ENCODE results near the gene SHROOM2. TPM values are rescaled to one million over a fixed set of nuclear protein-coding genes. Genes with fewer than 3 reads are reported as not detected.

The SHROOM2 gene
- total RNA-seq, 2 donors from 2014 or later = 14.4 to 15.4 TPM

GRCh38 chrX:9880870-9881269, 94.6 kb downstream of the SHROOM2 start:
- no peak overlapping the region for H3K27ac ChIP-seq (ENCODE audit: low read depth, low read length)
- peaks cover 60% of the 10 kb centered on the region for H3K9me3 Mint-ChIP-seq
- H3K9ac ChIP-seq (ENCODE audit: extremely low read depth, low read length, poor library complexity, severe bottlenecking) = no peak overlapping the region
- H3K27me3 ChIP-seq (ENCODE audit: control insufficient read depth, insufficient read depth, low read length, poor library complexity, severe bottlenecking) = no peaks in the 10 kb centered on the region
- no peak for DNase-seq
- no peaks in the 10 kb centered on the region for H3K27me3 Mint-ChIP-seq (ENCODE audit: insufficient read depth)
- 80 to 93% methylated on average over 1 to 6 of the region's 7 CpGs for WGBS, 2 experiments (ENCODE audit: insufficient coverage in 1 of 2, insufficient read length in 1 of 2)
- no peak overlapping the region for H3K4me3 Mint-ChIP-seq
- H3K9me3 ChIP-seq (ENCODE audit: control insufficient read depth, low read length) = no peaks in the 10 kb centered on the region
- H3K36me3 Mint-ChIP-seq (ENCODE audit: low read depth) = peaks cover 6% of the 10 kb centered on the region
- H3K4me3 ChIP-seq (ENCODE audit: low read length) = no peak overlapping the region
- H3K36me3 ChIP-seq (ENCODE audit: control insufficient read depth, insufficient read depth, low read length) = no peaks in the 10 kb centered on the region
- TF ChIP-seq, protein P1, sequence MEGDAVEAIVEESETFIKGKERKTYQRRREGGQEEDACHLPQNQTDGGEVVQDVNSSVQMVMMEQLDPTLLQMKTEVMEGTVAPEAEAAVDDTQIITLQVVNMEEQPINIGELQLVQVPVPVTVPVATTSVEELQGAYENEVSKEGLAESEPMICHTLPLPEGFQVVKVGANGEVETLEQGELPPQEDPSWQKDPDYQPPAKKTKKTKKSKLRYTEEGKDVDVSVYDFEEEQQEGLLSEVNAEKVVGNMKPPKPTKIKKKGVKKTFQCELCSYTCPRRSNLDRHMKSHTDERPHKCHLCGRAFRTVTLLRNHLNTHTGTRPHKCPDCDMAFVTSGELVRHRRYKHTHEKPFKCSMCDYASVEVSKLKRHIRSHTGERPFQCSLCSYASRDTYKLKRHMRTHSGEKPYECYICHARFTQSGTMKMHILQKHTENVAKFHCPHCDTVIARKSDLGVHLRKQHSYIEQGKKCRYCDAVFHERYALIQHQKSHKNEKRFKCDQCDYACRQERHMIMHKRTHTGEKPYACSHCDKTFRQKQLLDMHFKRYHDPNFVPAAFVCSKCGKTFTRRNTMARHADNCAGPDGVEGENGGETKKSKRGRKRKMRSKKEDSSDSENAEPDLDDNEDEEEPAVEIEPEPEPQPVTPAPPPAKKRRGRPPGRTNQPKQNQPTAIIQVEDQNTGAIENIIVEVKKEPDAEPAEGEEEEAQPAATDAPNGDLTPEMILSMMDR (conservative IDR thresholded peaks at IDR 0.05) = no peak
- no peaks in the 10 kb centered on the region for H3K4me1 ChIP-seq (ENCODE audit: control insufficient read depth, insufficient read depth, low read length)
- H3K4me1 Mint-ChIP-seq = peaks cover 11% of the 10 kb centered on the region
- no peak overlapping the region for H3K27ac Mint-ChIP-seq

DNA sequence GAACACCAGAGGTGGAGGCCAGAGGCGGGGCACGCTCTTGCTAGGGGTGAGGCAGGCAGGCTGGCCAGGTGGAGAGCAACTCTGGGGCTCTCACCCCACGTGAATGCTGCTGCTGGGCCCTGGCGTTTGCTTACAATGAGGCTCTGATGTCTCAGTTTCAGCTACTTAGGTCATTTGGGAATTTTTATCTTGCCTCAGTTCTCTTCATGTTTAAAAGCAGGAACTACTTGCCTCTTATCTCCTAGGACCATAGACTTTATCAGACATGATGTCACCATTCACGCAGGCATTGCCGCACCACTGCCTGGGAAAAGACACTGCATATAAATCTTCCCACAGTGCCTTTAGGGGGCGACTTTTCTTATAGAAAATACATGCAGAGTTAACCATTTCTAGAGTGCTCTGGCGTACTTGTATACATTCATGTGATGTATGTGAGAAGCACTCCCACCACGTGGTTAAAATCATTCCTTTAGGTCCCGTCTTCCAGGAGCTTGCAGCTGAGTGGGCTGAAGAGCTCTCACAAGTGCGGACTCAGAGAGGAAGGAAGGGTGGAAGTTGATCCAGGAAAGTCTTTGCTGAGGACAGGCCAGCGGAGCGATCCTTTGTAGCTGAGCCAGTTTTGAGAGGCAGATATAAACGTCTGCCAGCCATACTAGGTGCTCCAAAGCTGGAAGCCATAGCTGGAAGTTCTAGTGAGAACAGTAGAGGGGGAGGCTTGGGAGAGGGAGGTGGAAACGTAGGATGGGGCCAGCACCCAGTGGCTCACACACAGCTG, 96.6 kb downstream of the SHROOM2 start:
- Mint-ChIP-seq H3K4me3 (no peak overlapping the region), H3K27ac (peak overlapping the region; percentile 68), H3K9me3 (peaks cover 60% of the 10 kb centered on the region), H3K27me3 (ENCODE audit: insufficient read depth) (no peaks in the 10 kb centered on the region), H3K36me3 (ENCODE audit: low read depth) (peaks cover 13% of the 10 kb centered on the region), H3K4me1 (peaks cover 9% of the 10 kb centered on the region)
- no peak overlapping the region for H3K9ac ChIP-seq (ENCODE audit: extremely low read depth, low read length, poor library complexity, severe bottlenecking)
- no peak for DNase-seq
- H3K4me3 ChIP-seq (ENCODE audit: low read length) = no peak overlapping the region
- H3K27ac ChIP-seq (ENCODE audit: low read depth, low read length) = no peak overlapping the region
- no peaks in the 10 kb centered on the region for H3K9me3 ChIP-seq (ENCODE audit: control insufficient read depth, low read length)
- no peaks in the 10 kb centered on the region for H3K36me3 ChIP-seq (ENCODE audit: control insufficient read depth, insufficient read depth, low read length)
- no peaks in the 10 kb centered on the region for H3K27me3 ChIP-seq (ENCODE audit: control insufficient read depth, insufficient read depth, low read length, poor library complexity, severe bottlenecking)
- TF ChIP-seq, protein P1 (conservative IDR thresholded peaks at IDR 0.05) = peak; percentile 35
- WGBS, 2 experiments (ENCODE audit: insufficient coverage in 1 of 2, insufficient read length in 1 of 2) = 85 to 88% methylated on average over 8 to 15 of the region's 15 CpGs
- H3K4me1 ChIP-seq (ENCODE audit: control insufficient read depth, insufficient read depth, low read length) = no peaks in the 10 kb centered on the region

DNA sequence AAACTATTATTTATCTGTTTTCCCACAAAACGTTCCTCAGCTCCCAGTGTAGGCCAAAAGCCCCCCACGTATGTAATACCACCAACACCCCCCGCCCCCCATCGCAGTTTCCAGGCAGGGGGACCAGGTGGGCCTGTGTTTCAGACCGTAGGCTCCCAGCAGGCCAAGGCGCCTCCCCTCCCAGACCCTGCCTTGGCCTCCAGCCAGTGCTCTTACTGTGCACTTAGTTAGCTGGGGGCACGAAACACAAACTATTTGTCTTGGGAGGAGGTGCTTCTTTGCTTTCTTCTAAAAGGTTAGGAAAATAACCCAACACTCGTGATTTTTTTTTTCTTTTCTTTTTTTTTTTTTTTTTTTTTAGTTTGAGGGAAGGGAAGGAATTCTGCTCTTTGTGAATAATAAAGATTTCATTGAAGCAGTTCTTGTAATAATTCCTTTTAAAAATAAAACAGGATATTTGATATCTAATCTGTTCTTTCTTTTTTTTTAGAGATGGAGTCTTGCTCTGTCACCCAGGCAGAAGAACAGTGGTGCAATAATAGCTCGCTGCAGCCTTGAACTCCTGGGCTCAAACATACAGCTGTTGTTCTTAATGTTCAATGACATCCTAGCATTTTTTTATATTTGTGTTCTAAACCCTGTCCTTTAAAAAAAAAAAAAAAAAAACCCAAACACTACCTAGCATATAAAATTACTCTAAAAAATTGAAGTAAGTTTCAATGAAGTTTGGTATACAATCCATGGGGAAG, 98.0 kb downstream of the SHROOM2 start:
- H3K36me3 Mint-ChIP-seq (ENCODE audit: low read depth) = peaks cover 13% of the 10 kb centered on the region
- no peak overlapping the region for H3K4me3 Mint-ChIP-seq
- Histone ChIP-seq H3K4me3 (ENCODE audit: low read length) (no peak overlapping the region), H3K27me3 (ENCODE audit: control insufficient read depth, insufficient read depth, low read length, poor library complexity, severe bottlenecking) (no peaks in the 10 kb centered on the region), H3K4me1 (ENCODE audit: control insufficient read depth, insufficient read depth, low read length) (no peaks in the 10 kb centered on the region), H3K27ac (ENCODE audit: low read depth, low read length) (no peak overlapping the region), H3K9ac (ENCODE audit: extremely low read depth, low read length, poor library complexity, severe bottlenecking) (no peak overlapping the region), H3K36me3 (ENCODE audit: control insufficient read depth, insufficient read depth, low read length) (no peaks in the 10 kb centered on the region), H3K9me3 (ENCODE audit: control insufficient read depth, low read length) (no peaks in the 10 kb centered on the region)
- peaks cover 6% of the 10 kb centered on the region for H3K4me1 Mint-ChIP-seq
- no peak overlapping the region for H3K27ac Mint-ChIP-seq
- peaks cover 70% of the 10 kb centered on the region for H3K9me3 Mint-ChIP-seq
- DNase-seq = no peak
- TF ChIP-seq, protein P1 (conservative IDR thresholded peaks at IDR 0.05) = no peak
- H3K27me3 Mint-ChIP-seq (ENCODE audit: insufficient read depth) = no peaks in the 10 kb centered on the region
- WGBS, 2 experiments (ENCODE audit: insufficient coverage in 1 of 2, insufficient read length in 1 of 2) = 82% methylated on average over 6 of the region's 9 CpGs; no CpG with 5 or more reads in 1 of the 2 experiments
